ENCODE data around the gene APLF.

The APLF gene

DNA sequence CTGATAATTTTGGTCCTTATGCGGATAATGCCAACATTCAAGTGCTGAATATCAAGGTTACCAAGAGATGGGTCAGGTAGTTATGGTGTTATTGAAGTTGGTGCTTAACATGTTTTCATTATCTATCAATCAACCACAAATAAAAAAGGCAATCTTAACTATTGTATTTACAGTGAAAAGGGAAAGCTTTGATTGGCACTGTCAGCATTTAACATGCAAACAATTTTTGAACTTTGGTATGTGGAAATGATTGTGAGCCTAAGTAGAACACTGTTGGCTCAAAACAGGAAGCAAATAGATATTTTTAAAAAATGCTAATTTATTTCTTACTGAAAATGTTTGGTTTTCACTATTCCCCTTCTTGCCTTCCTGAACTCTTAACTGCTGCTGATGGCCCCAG, 21.9 kb downstream of the APLF start:
- TF ChIP-seq EZH2phosphoT487 (conservative IDR thresholded peaks at IDR 0.05; ENCODE audit: low read length) (no peak), CTCF (IDR thresholded peaks at IDR 0.05; ENCODE audit: insufficient read depth, low read length, poor library complexity, severe bottlenecking) (no peak)
- Histone ChIP-seq H3K79me2 (ENCODE audit: insufficient read depth, low read length) (no peaks in the 10 kb centered on the region), H3K9me3 (ENCODE audit: insufficient read depth, low read length) (no peaks in the 10 kb centered on the region)

GRCh38 chr2:68491582-68491981, 24.2 kb downstream of the APLF start:
- H3K36me3 ChIP-seq (ENCODE audit: low read length) = no peaks in the 10 kb centered on the region
- H3K9me2 ChIP-seq (replicated peaks; ENCODE audit: insufficient read depth, low read length) = no peaks in the 10 kb centered on the region
- peaks cover 5% of the 10 kb centered on the region; the same call in 1 of the 2 replicates for H3K9me3 ChIP-seq (ENCODE audit: insufficient read depth, low read length)
- H4K20me1 ChIP-seq (ENCODE audit: low read depth, low read length) = no peaks in the 10 kb centered on the region
- H3F3A ChIP-seq (ENCODE audit: insufficient read depth) = no peaks in the 10 kb centered on the region
- H2AFZ ChIP-seq (ENCODE audit: low read depth, low read length, severe bottlenecking) = no peak overlapping the region
- H3K79me2 ChIP-seq (ENCODE audit: insufficient read depth, low read length) = no peaks in the 10 kb centered on the region
- H3K4me2 ChIP-seq (ENCODE audit: low read depth, low read length, poor library complexity, severe bottlenecking) = no peak overlapping the region
- H3K9ac ChIP-seq (ENCODE audit: low read length) = no peak overlapping the region
- no peak overlapping the region for H3K4me3 ChIP-seq (ENCODE audit: insufficient read depth, low read length, poor library complexity, severe bottlenecking)
- TF ChIP-seq EZH2phosphoT487 (conservative IDR thresholded peaks at IDR 0.05; ENCODE audit: low read length) (no peak), CTCF (IDR thresholded peaks at IDR 0.05; ENCODE audit: insufficient read depth, low read length, poor library complexity, severe bottlenecking) (no peak)
- no peak overlapping the region for H3K27ac ChIP-seq (ENCODE audit: low read depth, low read length)
- no peaks in the 10 kb centered on the region for H3K27me3 ChIP-seq (ENCODE audit: low read length)

More for the DNA sequence above, 21.9 kb downstream of the APLF start:
- Histone ChIP-seq H3K9me2 (replicated peaks; ENCODE audit: insufficient read depth, low read length) (no peaks in the 10 kb centered on the region), H3K27me3 (ENCODE audit: low read length) (no peaks in the 10 kb centered on the region), H3K4me2 (ENCODE audit: low read depth, low read length, poor library complexity, severe bottlenecking) (no peak overlapping the region), H3F3A (ENCODE audit: insufficient read depth) (no peaks in the 10 kb centered on the region), H3K4me3 (ENCODE audit: insufficient read depth, low read length, poor library complexity, severe bottlenecking) (no peak overlapping the region), H2AFZ (ENCODE audit: low read depth, low read length, severe bottlenecking) (no peak overlapping the region), H3K36me3 (ENCODE audit: low read length) (no peaks in the 10 kb centered on the region), H3K9ac (ENCODE audit: low read length) (no peak overlapping the region), H4K20me1 (ENCODE audit: low read depth, low read length) (no peaks in the 10 kb centered on the region), H3K27ac (ENCODE audit: low read depth, low read length) (no peak overlapping the region)

DNA sequence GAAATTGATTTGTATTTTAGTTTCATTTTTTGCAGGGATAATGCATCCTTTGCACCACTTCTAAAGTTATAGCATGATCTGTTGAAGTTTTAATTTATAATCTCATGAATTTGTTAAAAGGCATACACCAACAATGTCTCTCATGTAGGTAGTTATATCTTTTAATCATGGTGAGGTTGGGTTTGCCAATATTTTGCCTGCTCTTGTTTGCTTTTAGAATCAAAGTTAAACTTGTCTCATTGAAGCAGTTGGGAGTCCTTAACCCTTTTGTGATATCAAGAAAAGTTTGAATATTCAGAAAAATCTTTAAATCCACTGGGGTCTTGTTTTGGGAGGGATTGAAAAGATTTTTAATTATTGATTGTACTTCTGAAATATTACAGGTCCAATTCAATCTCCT, 31.7 kb downstream of the APLF start:
- Histone ChIP-seq H3K27ac (ENCODE audit: low read depth, low read length) (no peak overlapping the region), H3K9me3 (ENCODE audit: insufficient read depth, low read length) (peaks cover 5% of the 10 kb centered on the region; the same call in 1 of the 2 replicates), H3K36me3 (ENCODE audit: low read length) (no peaks in the 10 kb centered on the region)

More for the DNA sequence above, 31.7 kb downstream of the APLF start:
- H3K9me2 ChIP-seq (replicated peaks; ENCODE audit: insufficient read depth, low read length) = no peaks in the 10 kb centered on the region
- no peak for TF ChIP-seq EZH2phosphoT487 (conservative IDR thresholded peaks at IDR 0.05; ENCODE audit: low read length)
- TF ChIP-seq CTCF (IDR thresholded peaks at IDR 0.05; ENCODE audit: insufficient read depth, low read length, poor library complexity, severe bottlenecking) = no peak
- H2AFZ ChIP-seq (ENCODE audit: low read depth, low read length, severe bottlenecking) = no peak overlapping the region
- no peak overlapping the region for H3K4me2 ChIP-seq (ENCODE audit: low read depth, low read length, poor library complexity, severe bottlenecking)
- H3K79me2 ChIP-seq (ENCODE audit: insufficient read depth, low read length) = no peaks in the 10 kb centered on the region
- no peaks in the 10 kb centered on the region; the same call in 1 of the 2 replicates for H3F3A ChIP-seq (ENCODE audit: insufficient read depth)
- H3K27me3 ChIP-seq (ENCODE audit: low read length) = no peaks in the 10 kb centered on the region
- no peak overlapping the region for H3K9ac ChIP-seq (ENCODE audit: low read length)
- no peaks in the 10 kb centered on the region for H4K20me1 ChIP-seq (ENCODE audit: low read depth, low read length)
- no peak overlapping the region for H3K4me3 ChIP-seq (ENCODE audit: insufficient read depth, low read length, poor library complexity, severe bottlenecking)
